HG02973 (cell line): ENCODE measurements around the gene KXD1.
"Not testable (repeated sequence)": the region's sequence is repeated elsewhere in the genome, so short reads cannot be mapped to it uniquely, and the experiment has no call there.

Experiments
- ATAC-seq: cut with Tn5 transposase; IDR thresholded peaks from one replicate; pipeline ENCODE4 v1.9.1; 2021; ENCODE audit warnings: moderate library complexity; ENCODE audit not compliant: unreplicated experiment

Gene KXD1

DNA sequence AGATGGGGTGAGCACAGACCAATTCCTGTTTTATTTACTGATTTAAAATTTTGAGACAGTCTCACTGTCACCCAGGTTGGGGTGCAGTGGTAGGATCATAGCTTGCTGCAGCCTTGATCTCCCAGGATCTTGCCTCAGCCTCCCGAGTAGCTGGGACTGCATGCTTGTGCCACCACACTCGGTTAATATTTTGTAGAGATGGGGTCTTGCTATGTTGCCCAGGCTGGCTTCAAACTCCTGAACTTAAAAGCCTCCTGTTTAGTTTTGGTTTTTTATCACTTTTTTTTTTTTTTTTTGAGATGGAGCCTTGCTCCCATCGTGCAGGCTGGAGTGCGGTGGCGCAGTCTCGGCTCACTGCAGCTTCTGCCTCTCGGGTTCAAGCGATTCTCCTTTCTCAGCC is 18.7 kb downstream of the KXD1 start:
- ATAC-seq: no peak

DNA sequence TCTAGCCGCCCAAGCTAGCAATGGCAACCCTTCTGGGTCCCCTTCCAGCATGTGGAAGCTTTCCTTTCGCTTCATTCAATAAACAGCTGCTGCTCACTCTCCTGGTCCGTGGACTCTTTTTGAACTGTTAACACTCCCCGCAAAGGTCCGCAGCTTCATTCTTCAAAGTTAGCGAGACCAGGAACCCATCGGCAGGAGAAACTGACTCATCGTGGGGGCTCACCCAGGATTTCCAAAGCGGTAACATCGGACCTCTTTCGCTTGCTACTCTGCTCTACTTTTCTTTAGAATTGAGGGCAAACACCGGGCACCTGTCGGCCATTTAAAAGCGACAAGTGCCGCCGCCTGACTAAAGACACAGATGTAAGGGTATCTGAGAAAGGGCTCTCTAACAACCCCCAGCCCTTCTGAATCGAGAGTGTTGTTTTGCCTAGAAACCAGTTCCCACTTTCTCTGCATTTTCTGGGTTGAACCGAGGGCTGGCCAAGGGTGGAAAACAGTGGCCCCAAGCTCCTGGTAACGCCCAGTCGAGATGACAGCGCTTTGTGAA is 19.8 kb downstream of the KXD1 start:
- ATAC-seq: no peak

DNA sequence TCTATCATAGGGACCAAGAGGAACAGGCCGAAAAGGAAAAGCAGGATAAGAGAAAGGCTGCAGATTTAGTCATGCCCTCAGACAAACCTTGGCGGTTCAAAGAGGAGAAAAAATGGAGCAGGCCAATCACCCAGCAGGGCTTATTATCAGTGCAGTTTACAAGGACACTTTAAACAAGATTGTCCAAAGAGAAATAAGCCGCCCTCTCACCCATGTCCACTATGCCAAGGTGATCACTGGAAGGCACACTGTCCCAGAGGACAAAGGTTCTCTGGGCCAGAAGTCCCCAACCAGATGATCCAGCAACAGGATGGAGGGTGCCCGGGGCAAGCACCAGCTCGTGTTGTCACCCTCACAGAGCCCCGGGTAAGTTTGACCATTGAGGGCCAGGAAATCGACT is 22.6 kb downstream of the KXD1 start:
- ATAC-seq: no peak

DNA sequence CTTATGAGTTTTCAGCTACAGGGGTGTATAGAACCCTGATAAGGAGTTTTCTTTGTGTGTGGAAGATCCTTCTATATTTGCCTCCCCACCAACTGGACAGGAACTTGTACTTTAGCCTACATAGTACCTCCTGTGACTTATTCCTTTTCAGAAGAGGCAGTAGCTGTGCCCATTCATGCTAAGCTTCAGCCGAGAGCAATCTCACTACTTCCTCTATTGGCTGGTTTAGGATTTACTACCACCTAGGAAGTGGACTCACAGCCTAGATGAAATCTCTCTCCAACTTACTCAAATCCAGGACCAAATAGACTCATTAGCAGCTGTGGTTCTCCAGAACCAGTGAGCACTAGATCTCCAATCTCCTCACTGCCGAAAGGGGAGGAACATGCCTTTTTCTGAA is 28.6 kb downstream of the KXD1 start:
- ATAC-seq: no peak

DNA sequence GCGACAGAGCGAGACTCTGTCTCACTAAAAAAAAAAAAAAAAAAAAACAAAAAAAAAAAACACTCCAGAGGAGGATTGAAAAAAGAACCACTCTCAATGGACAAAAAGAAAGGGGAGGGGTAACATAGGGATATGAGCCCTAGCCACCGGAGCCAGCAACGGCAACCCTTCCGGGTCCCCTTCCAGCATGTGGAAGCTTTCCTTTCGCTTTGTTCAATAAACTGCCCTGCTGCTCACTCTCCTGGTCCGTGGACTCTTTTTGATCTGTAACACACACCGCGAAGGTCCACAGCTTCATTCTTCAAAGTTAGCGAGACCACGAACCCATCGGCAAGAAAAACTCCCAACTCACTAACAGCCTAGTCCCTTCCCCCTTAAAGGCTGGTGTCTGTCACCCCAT is 29.9 kb downstream of the KXD1 start:
- no peak for ATAC-seq

DNA sequence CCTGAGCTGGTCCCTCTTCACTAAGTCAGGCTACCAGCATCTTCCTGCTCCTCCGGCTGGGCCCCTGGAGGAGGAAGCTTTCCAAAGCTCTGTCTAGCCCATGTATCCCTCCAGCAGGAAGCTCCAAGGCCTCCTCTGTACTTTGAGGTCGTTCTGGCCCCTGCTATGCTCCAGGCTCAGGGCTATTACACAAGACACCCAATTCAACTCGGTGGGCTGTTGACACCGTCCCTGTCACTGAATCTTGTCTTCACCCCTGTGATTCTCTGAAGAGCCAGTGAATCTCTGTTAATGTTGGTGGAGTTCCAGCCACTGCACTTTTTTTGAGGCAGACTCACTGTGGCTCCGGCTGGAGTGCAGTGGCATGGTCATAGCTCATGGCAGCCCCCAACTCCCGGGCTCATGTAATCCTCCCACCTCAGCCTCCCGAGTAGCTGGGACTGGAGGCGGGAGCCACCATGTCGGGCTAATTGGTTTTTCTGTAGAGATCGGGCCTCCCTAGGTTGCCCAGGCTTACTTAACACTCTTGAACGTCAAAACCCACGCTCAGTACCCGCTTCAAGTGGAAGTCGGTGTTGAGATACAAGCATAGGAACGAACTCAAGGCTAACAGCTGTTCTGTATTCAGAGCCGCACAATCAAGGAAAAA is 30.4 kb downstream of the KXD1 start:
- no peak for ATAC-seq

DNA sequence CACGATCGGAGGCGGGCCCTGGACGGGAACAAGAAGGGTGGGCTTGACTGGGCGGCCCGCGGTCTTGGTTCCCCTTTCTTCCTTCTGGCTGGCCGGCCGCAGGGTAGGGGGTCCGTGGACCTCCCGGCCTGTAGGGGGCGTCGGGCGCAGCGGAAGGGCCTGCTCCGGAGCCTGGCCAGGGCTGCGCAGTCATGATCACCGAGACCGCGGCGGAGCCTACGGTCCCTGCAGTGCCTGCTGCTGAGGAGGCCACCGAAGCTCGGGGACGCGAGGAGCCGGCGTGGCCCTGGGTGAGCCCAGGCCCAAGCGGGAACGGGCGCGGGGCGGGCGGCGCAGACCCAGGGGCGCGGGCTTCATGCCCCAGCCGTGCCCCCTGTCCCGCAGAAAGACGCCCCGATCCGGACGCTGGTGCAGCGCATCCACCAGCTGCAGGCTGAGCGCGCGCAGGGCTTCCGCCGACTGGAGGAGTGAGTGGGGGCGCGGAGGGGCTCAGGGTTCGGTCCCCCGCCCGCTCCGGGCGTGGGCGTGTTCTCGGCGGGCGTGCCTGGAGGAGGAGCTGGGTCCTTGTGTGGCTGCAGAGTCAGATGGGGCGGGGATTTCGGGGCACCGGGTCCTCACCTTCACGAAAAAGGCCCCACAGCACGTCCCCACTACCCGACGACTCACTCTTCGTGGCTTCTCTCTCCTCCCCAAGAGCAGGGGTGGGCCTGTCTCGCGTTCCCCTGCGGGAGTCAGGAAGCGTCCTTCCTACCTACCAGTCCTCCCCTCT is 31.1 kb downstream of the KXD1 start, which contains the start of gene REX1BD:
TSS of gene REX1BD (plus strand) at position 188 of the 769 bp plus-strand sequence. CDS start at position 192, 4 bp downstream.
- ATAC-seq: peak; percentile 65

DNA sequence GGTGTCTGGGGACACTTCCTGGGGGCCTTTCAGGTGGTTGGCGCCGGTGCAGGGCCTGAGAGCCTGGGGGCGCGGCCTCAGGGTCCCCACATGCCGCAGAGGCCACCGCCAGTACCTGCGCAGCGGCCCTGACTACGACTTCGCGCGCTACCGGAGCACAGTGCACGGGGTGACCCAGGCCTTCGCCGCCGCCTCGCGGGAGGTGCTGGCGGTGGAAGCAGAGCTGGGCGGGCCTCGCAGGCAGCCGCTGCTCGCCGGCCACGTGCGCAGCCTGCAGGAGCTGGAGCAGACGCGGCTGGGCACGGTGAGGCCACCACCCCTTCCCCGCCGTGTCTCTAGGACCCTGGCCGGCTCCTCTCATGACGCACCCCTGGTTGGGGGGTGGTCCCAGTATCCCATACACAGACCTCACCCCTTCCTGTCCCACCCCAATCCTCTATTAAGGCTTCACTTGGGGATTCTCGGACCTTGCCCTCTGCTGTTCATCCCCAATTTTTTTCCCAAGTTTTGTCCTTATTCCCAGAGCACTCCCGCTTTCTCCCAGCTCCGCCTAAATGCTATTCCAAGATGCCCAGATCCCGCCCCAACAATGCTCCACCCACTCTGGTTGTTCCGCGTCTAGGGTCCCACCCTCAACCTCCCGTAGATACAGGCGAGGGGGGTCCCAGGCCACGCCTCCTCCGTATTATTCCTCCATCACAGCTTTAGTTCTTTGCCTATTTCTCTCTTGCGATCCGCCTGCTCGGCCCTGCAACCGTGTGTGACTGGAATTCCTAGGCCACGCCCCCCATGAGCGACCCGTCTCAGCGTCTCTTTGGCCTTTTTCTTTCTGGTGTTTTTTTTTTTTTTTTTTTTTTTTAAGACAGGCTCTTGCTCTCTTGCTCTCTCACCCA is 32.0 kb downstream of the KXD1 start:
- ATAC-seq: peak; percentile 30

DNA sequence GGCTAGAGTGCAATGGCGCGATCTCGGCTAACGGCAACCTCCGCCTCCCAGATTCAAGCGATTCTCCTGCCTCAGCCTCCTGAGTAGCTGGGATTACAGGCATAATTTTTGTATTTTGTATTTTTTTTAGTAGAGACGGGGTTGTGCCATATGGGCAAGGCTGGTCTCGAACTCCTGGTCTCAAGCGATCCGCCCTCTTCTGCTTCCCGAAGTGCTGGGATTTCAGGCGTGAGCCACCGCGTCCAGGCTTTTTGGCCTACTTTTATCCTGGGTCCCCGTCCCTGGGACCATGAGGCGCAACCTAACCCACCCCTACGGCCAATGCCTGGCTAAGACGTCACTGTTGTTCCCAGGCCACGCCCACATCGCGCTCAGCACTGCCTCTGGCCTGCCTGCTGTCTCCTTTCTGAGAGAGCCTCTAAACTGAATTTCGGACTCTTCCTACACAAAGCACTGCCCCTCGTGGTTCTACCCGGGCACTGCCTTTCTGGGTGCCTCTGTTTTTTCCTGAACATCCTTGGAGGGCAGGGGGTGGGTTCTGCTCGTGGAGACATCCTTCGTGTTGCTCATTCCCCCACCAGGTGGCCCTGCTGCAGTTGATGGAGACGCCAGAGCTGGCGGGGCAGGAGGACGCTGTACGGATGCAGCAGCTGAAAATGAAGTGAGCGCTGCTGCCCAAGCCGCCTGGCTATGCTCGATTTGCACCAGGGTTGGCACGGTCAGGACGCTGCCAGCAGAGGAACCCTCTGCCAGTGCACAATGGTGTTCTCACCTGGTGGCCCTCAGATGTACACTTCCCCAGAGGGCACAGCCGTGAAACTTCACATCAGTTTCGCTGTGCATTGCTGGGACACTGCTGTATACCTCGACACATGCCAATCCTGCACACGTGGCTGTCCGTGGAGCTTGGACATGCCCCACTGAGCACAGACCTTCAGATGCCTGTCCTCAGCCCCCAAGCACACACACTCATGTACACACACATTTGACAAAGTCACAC is 32.9 kb downstream of the KXD1 start:
- ATAC-seq: no peak

DNA sequence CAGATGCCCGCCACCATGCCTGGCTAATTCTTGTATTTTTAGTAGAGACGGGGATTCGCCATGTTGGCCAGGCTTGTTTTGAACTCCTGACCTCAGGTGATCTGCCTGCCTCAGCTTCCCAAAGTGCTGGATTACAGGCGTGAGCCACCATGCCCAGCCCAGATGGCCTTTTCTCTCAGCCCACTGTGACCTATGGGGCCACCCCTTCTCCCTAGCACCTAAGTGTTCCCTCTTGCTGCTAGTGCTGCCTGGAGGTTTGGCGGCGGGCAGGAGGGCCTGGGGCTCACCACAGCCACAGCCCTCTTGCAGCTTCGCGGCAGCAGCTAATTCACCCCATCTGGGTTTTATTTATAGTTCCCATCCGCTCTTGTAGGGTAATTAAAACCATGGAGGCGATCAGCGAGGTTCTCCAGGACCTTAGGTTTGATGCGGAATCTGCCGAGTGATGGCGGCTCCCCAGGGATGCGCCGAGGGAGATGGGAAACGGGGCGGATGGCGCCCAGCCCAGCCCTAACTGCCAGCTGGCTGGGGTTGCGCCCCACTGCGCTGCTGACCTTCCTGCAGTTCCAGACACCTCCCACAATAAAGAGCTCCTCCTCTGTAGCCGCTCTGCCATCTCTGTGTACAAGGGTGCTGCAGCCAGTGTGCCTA is 34.2 kb downstream of the KXD1 start:
- no peak for ATAC-seq

DNA sequence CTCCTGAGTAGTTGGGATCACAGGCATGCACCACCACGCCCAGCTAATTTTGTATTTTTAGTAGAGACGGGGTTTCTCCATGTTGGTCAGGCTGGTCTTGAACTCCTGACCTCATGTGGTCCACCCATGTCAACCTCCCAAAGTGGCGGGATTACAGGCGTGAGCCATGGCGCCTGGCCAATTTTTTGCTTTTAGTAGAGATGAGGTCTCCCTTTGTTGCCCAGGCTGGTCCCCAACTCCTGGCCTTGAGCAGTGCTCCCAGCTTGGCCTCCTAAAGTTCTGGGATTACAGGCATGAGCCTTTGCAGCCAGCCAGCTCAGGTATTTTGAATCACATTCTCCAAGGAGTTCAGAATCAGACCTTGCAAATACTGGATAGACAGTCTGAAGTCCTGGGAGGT is 35.1 kb downstream of the KXD1 start:
- ATAC-seq: not testable (repeated sequence)

DNA sequence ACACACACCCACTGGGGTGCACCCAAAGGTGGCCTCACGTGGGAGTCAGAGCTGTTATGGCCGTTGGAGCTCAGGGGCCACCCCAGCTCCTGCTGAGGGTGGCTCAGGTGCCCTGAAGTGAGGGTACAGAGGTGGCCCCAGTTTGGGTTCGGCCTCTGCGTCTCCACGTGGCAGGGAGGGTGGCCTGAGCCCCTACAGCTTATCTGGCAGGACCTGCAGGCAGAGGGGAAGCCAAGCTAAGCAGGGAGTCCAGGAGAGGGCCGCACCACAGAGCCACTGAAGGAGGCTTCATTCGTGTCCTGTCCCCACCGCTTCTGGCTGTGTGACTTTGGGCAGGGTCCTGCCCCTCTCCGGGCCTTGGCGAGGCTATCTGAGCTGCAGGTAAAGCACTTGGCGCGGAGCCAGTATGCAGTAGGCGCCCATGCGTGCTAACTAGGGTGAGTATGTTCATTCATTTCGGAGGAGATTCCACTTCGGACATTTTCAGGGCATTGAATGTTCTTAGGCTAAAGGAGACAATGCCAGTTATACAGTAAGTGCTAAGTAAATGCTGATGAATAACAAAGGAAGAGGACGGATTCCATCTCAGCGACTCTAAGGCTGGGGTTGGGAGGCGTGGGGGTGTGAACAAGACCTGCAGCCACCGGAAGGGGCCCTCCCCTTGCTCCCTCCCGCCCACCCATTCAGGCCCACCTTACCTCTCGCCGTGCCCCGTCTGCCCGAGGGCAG is 35.9 kb downstream of the KXD1 start:
- no peak for ATAC-seq

DNA sequence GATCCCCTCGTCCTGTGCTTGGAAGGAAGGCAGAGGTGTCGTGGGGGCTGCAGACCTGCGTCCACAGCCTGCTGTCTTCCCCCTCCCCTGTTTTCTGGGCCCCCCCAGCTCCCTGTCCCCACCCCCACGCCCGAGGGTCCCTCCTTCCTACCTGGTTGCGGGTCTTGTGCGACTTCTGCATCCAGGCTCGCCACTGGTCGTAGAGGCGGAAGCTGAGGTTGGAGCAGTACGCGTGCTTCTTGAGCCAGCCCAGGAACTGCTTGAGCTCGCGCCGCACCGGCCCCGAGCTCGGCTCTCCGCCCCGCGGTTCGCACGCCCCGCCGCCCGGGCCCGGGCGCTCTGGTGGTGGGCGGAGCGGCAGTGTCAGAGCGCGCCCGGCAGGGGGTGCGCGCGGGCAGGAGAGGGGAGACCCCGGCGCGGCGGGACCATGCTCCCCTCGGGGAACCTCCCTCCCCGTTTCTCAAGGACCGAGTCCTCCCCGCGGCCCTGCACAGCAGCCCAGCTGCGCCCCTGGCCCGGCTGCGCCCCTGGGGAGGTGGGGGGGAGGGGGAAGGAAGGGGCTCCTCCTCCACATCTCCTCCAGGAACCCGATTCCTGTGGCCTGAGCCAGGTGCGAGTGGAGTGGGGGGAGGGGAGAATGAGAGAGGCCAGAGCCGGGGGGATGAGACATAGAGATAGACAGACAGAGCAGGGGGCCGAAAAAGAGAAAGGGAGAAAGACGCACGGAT is 36.6 kb downstream of the KXD1 start:
- ATAC-seq: peak; percentile 66

DNA sequence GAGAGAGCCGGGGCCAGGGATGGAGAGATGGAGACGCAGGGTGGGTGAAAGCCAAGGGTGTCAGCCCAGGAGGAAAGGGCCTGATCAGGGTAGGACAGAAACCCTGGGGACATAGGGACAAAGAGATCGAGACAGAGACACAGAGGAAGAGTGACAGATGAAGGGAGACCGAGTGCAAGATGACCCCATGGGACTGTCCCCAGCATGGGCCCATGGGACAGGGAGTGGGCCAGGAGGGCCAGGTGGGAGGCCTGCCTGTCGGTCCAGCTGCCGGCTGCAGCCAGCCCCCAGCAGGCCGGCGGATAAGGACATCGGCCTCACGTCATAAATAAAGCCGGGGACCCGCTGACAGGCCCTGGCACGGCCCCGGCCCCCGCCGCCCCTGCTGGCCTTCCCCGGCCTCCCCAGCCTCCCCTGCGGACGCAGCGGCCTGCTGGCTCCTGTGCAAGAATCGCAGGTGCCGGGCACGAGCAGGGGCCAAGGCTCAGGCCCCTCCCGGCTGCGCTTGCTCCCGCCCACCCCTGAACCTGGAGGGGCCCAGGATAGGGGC is 37.2 kb downstream of the KXD1 start:
- ATAC-seq: no peak

DNA sequence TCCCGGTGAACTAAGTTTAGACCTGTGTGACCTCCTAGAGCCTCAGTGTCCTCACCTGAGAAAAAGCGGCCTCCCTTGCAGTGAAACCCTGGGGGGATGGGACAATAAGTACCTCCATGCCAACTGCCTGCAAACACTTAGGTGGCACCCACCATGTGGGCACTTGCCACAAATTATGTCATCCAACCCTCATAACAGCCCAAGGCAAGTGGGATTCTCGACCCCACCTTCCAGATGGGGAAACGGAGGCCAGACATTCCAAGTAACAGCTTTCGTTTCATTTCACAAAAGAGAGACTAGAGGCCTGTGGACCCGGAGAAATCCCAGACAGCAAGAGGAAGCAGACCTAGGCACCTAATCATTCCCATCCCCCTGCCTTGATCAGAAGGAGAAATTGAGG is 37.8 kb downstream of the KXD1 start:
- ATAC-seq: no peak

DNA sequence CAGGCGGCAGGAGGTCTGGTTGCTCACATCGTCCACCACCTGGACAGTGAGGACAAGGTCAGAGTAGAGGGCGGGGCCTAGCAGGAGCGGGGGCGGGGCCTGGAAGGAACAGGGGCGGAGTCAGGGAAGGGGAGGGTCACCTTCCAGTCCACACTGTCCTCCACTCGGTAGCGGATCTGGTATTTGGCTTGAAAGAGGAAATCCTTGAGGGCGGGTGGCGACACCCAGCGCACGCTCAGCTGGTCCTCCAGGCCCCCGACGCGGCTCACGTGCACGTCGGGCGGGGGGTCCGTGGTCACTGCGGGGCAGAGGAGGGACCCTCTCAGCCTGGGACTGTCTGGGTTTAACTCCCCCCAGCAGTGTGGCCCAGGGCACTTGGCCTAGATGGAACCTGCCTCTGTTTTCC is 39.1 kb downstream of the KXD1 start:
- no peak for ATAC-seq

DNA sequence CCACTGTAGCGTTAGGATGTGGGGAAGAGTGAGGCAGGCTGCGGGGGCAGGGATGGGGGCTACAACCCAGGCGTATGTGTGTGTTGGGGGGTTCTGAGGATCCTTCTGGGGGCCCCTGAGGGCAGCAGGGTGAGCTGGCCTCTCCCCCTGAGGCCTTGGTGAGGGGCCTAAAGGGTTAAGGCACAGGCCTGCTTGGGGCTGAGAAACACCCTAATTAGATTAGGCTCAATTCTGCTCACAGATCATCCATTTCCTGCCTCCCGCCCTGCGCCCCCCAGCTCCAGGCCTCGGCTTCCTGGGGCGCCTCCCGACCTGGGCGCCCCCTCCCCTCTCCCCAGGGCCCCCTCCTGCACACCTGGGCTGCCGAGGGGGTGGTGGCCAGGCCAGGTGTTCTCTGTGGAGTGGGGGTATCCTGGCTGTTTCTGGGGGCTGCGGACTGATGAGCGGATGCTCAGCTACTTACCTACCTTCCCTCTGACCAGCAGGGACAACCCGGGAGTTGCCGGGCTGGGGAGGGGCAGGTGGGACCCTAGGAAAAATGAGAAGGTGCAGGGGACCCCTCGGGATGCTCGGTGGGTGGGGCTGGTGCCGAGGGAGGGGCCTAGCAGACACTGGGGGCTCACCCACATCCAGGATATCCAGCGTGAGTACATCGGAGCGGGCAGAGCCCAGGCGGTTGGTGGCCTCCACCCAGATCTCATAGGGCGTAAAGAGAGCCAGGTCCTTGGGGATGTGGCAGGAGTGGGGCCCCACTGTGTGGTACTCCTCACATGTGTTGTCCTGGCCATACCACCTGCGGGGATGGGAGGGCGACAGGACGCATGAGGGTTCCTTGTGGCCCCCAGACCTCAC is 40.4 kb downstream of the KXD1 start:
- no peak for ATAC-seq
